ENCODE results near the gene COP1.

DNA sequence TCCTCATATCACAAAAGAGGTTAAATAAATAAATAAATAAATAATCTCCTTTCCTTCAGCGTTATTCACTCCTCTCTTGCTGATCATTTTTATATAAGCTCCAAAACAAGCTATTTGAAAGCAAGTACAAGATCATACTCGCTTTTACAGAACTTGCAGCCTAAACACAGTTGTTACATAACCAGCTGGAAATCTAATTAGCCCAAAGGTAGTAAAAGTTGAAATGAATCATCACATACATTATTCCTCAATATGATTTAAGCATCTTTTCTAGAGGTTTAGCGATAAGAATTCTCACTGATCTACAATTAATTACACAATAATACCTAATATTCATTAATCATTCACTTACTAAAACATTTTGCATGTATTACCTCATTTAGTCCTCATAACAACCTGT lies 160.2 kb downstream of the COP1 start:
- no peak for TF ChIP-seq CTCF (IDR thresholded peaks at IDR 0.05; ENCODE audit: borderline replicate concordance, extremely low read depth, low read length, poor library complexity, severe bottlenecking)
- no peak for TF ChIP-seq EZH2 (IDR thresholded peaks at IDR 0.05; ENCODE audit: borderline replicate concordance, low read depth, low read length, severe bottlenecking)
